Osteocyte (in vitro differentiated cells): ENCODE measurements around the gene BACH2. TPM values are rescaled to one million over a fixed set of nuclear protein-coding genes. Genes with fewer than 3 reads are reported as not detected.

Source experiments
- DNase-seq: peaks from one replicate; pipeline ENCODE4 v3.0.0; 2021; ENCODE audit warnings: mixed read lengths; ENCODE audit not compliant: unreplicated experiment; ENCODE audit errors: extremely low spot score
- H3K27ac Mint-ChIP-seq: one replicate; pipeline ENCODE4 v1.8.0; 2021; ENCODE audit warnings: mild to moderate bottlenecking, mixed read lengths; ENCODE audit not compliant: unreplicated experiment
- H3K27me3 Mint-ChIP-seq: one replicate; pipeline ENCODE4 v1.8.0; 2021; ENCODE audit warnings: mixed read lengths; ENCODE audit not compliant: unreplicated experiment
- H3K36me3 Mint-ChIP-seq: one replicate; pipeline ENCODE4 v1.8.0; 2021; ENCODE audit warnings: mixed read lengths; ENCODE audit not compliant: unreplicated experiment
- H3K4me1 Mint-ChIP-seq: one replicate; pipeline ENCODE4 v1.8.0; 2021; ENCODE audit warnings: mixed read lengths; ENCODE audit not compliant: unreplicated experiment
- H3K4me3 Mint-ChIP-seq: one replicate; pipeline ENCODE4 v1.8.0; 2021; ENCODE audit warnings: mild to moderate bottlenecking, moderate library complexity, mixed read lengths; ENCODE audit not compliant: unreplicated experiment
- H3K9me3 Mint-ChIP-seq: one replicate; pipeline ENCODE4 v1.8.0; 2021; ENCODE audit warnings: mixed read lengths; ENCODE audit not compliant: unreplicated experiment
- total RNA-seq: library from RNA; stranded (reverse); gene quantifications from 2 replicates; pipeline ENCODE4 v1.2.1, GENCODE V29; 2021
- TF ChIP-seq, protein P1 (sequence below): fragments of 200-600 bp; sonication (generic); IDR thresholded peaks from 2 replicates; pipeline ENCODE4 v1.5.0; 2021; ENCODE audit warnings: antibody characterized with exemption, mild to moderate bottlenecking, moderate library complexity

BACH2 gene
- total RNA-seq, 1 donor from 2014 or later = 1.6 TPM

DNA sequence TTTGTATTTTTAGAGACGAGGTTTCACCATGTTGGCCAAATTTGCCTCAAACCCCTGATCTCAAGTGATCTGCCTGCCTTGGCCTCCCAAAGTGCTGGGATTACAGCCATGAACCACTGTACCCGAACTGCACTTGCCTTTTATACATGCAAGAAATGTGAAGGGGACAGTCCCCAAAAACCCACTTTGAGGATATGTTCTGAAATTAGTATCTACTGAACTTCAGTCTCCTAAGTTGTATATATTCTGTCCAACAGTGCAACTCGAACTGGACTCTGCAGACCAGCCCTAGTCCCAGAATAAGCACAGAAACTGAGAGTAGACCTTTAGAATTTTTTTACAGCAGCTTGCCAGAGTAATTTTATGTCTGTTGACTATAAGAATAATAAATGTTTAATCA lies 28.5 kb downstream of the BACH2 start:
- Mint-ChIP-seq H3K4me1 (no peaks in the 10 kb centered on the region), H3K27ac (no peak overlapping the region), H3K27me3 (peaks cover 42% of the 10 kb centered on the region), H3K4me3 (no peak overlapping the region), H3K9me3 (peaks cover 18% of the 10 kb centered on the region), H3K36me3 (peaks cover 3% of the 10 kb centered on the region)
- TF ChIP-seq, protein P1, sequence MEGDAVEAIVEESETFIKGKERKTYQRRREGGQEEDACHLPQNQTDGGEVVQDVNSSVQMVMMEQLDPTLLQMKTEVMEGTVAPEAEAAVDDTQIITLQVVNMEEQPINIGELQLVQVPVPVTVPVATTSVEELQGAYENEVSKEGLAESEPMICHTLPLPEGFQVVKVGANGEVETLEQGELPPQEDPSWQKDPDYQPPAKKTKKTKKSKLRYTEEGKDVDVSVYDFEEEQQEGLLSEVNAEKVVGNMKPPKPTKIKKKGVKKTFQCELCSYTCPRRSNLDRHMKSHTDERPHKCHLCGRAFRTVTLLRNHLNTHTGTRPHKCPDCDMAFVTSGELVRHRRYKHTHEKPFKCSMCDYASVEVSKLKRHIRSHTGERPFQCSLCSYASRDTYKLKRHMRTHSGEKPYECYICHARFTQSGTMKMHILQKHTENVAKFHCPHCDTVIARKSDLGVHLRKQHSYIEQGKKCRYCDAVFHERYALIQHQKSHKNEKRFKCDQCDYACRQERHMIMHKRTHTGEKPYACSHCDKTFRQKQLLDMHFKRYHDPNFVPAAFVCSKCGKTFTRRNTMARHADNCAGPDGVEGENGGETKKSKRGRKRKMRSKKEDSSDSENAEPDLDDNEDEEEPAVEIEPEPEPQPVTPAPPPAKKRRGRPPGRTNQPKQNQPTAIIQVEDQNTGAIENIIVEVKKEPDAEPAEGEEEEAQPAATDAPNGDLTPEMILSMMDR = no peak
- DNase-seq = no peak

DNA sequence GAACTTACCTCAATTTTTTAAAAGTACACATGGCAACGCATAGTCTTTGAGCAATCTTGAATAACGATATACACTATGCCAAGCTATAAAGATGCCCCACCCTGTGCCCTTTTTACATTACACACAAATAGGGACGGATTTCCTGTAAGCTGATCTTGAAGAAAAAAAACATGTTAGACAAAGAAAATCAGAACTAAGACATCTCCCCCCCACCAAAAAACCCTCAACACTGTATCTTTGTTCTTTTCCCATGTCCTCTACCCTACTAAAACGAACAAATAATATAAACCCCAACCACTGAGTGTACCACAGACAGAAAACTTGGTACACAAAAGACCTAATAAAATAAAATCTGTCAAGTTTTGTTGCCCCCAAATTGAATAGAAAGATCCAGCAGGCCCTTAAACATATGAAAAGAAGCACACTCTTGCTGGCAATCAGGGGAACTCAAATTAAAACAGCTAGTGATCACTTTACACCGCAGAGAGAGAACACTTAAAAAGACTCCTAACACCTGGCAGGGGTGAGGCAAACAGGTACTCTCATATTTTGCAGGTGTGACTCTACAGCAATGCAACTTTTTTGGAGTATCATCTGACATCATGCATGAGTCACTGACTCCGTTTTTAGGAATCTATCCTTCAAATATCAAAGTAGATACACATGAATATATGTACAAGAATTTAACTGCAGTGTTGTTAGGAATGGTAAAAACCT lies 29.6 kb downstream of the BACH2 start:
- H3K4me1 Mint-ChIP-seq = no peaks in the 10 kb centered on the region
- peaks cover 34% of the 10 kb centered on the region for H3K27me3 Mint-ChIP-seq
- TF ChIP-seq, protein P1 = no peak

DNA sequence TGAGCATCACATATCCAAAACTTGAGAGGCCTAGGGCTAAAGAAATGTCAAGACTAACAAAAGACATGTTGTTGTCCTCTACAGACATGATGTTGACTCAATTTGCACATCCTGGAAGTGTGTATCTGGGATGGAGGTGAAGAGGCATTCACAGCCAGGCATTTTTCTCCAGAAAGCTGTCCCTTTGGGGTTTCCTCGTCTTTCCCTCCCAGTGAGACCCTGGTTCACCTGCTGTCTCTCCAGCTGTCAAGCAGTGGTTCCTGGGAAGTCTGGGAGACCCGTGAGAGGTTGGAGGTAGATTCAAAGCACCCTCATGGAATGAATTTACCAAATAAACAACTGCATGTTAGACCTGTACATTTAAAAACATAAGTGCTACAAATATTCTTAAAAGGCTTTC lies 32.1 kb downstream of the BACH2 start:
- no peak for DNase-seq
- TF ChIP-seq, protein P1 = no peak
- Mint-ChIP-seq H3K27ac (no peak overlapping the region), H3K27me3 (peaks cover 20% of the 10 kb centered on the region), H3K4me3 (no peak overlapping the region), H3K9me3 (no peaks in the 10 kb centered on the region), H3K36me3 (no peaks in the 10 kb centered on the region), H3K4me1 (no peaks in the 10 kb centered on the region)

More for the DNA sequence above, 29.6 kb downstream of the BACH2 start:
- Mint-ChIP-seq H3K4me3 (no peak overlapping the region), H3K9me3 (peaks cover 18% of the 10 kb centered on the region), H3K27ac (no peak overlapping the region), H3K36me3 (peaks cover 3% of the 10 kb centered on the region)
- no peak for DNase-seq

DNA sequence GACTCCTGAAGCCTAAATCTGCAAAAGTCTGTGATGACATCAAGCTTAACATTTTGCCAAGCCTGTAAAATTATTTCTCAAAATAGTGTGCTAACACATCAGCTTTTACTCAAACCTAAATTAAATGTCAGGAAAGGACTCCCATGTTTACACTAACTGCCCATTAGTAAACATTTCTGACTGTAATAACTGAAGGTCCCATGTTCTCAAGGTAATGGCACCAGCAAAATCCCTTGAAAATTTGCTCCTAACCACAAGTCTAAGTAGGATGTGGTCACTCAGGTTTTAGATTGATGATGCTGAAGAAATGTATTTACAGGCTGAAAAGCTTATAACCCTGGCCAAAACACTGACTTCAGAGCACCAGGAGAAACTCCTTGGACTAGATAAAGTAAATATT lies 33.0 kb downstream of the BACH2 start:
- TF ChIP-seq, protein P1 = no peak
- H3K27ac Mint-ChIP-seq = no peak overlapping the region
- H3K4me3 Mint-ChIP-seq = no peak overlapping the region
- no peaks in the 10 kb centered on the region for H3K9me3 Mint-ChIP-seq
- H3K27me3 Mint-ChIP-seq = peaks cover 16% of the 10 kb centered on the region
- no peak for DNase-seq
- no peaks in the 10 kb centered on the region for H3K36me3 Mint-ChIP-seq
- no peaks in the 10 kb centered on the region for H3K4me1 Mint-ChIP-seq

DNA sequence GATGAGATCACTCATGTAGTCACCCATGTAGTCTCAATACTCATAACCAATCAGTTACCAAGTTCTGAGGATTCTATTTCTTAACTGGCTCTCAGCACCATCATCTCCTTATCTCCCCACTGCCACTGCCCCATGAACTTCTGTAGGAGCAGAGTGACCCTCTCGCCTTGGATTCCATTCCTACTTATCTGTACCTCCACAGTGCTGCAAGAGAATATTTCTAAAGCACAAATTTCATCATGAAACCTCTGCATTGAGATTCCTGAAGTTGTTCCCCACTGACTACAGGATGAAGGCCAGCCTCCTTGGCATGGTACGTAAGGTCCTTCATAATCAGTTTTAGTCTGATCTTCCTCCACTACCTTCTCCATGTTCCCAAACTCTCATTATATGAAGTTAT lies 34.8 kb downstream of the BACH2 start:
- Mint-ChIP-seq H3K27ac (no peak overlapping the region), H3K4me1 (no peaks in the 10 kb centered on the region), H3K4me3 (no peak overlapping the region), H3K27me3 (peaks cover 5% of the 10 kb centered on the region), H3K36me3 (no peaks in the 10 kb centered on the region), H3K9me3 (no peaks in the 10 kb centered on the region)
- no peak for DNase-seq
- TF ChIP-seq, protein P1 = no peak
